Renal pelvis (tissue), 12 donors: Measurements from ENCODE around the gene TMX4. TPM values are rescaled to one million over a fixed set of nuclear protein-coding genes. Genes with fewer than 3 reads are reported as not detected.

Experiments used
- DNase-seq: peaks from one replicate; pipeline ENCODE4 v3.0.0-alpha.2; 2013
- long read RNA-seq, 16 experiments: transcript quantifications; one replicate each; lab custom pipeline, GENCODE V29; 2026
- polyA plus RNA-seq, 3 donors: library from polyadenylated mRNA; unstranded; fragments of 120-200 nt; gene quantifications; one replicate each; pipeline ENCODE4 v1.2.1, GENCODE V29; 2013; ENCODE audit not compliant: insufficient read length in 3 of 3

Gene TMX4, protein sequence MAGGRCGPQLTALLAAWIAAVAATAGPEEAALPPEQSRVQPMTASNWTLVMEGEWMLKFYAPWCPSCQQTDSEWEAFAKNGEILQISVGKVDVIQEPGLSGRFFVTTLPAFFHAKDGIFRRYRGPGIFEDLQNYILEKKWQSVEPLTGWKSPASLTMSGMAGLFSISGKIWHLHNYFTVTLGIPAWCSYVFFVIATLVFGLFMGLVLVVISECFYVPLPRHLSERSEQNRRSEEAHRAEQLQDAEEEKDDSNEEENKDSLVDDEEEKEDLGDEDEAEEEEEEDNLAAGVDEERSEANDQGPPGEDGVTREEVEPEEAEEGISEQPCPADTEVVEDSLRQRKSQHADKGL
- polyA plus RNA-seq = 10 to 100 TPM; 51.2 to 64.3 (median 60.3) TPM
- long read RNA-seq, donor 1, full-length matches to known transcripts = 17 of 17 reads
- long read RNA-seq, donor 1, partial matches to known transcripts = 0 of 17 reads
- long read RNA-seq, donor 1, other reads (novel, unspliced or antisense) = 0 of 17 reads
- long read RNA-seq, donor 2, full-length matches to known transcripts = 31 of 31 reads
- long read RNA-seq, donor 2, partial matches to known transcripts = 0 of 31 reads
- long read RNA-seq, donor 2, other reads (novel, unspliced or antisense) = 0 of 31 reads
- long read RNA-seq, donor 3, full-length matches to known transcripts = 33 of 38 reads
- long read RNA-seq, donor 3, partial matches to known transcripts = 5 of 38 reads
- long read RNA-seq, donor 3, other reads (novel, unspliced or antisense) = 0 of 38 reads
- long read RNA-seq, donor 4, full-length matches to known transcripts = 18 of 23 reads
- long read RNA-seq, donor 4, partial matches to known transcripts = 5 of 23 reads
- long read RNA-seq, donor 4, other reads (novel, unspliced or antisense) = 0 of 23 reads
- long read RNA-seq, donor 5, full-length matches to known transcripts = 7 of 16 reads
- long read RNA-seq, donor 5, partial matches to known transcripts = 9 of 16 reads
- long read RNA-seq, donor 5, other reads (novel, unspliced or antisense) = 0 of 16 reads
- long read RNA-seq, donor 6, full-length matches to known transcripts = 38 of 43 reads
- long read RNA-seq, donor 6, partial matches to known transcripts = 5 of 43 reads
- long read RNA-seq, donor 6, other reads (novel, unspliced or antisense) = 0 of 43 reads
- long read RNA-seq, donor 7, full-length matches to known transcripts = 34 of 50 reads
- long read RNA-seq, donor 7, partial matches to known transcripts = 16 of 50 reads
- long read RNA-seq, donor 7, other reads (novel, unspliced or antisense) = 0 of 50 reads
- long read RNA-seq, donor 8, full-length matches to known transcripts = 6 of 11 reads
- long read RNA-seq, donor 8, partial matches to known transcripts = 5 of 11 reads
- long read RNA-seq, donor 8, other reads (novel, unspliced or antisense) = 0 of 11 reads
- long read RNA-seq, donor 9, full-length matches to known transcripts = 27 of 33 reads
- long read RNA-seq, donor 9, partial matches to known transcripts = 6 of 33 reads
- long read RNA-seq, donor 9, other reads (novel, unspliced or antisense) = 0 of 33 reads
- long read RNA-seq, donor 10, full-length matches to known transcripts = 21 of 31 reads
- long read RNA-seq, donor 10, partial matches to known transcripts = 10 of 31 reads
- long read RNA-seq, donor 10, other reads (novel, unspliced or antisense) = 0 of 31 reads
- long read RNA-seq, donor 11, full-length matches to known transcripts = 21 of 26 reads
- long read RNA-seq, donor 11, partial matches to known transcripts = 5 of 26 reads
- long read RNA-seq, donor 11, other reads (novel, unspliced or antisense) = 0 of 26 reads
- long read RNA-seq, donor 12, full-length matches to known transcripts = 36 of 36 reads
- long read RNA-seq, donor 12, partial matches to known transcripts = 0 of 36 reads
- long read RNA-seq, donor 12, other reads (novel, unspliced or antisense) = 0 of 36 reads
- long read RNA-seq, donor 13, full-length matches to known transcripts = 15 of 20 reads
- long read RNA-seq, donor 13, partial matches to known transcripts = 5 of 20 reads
- long read RNA-seq, donor 13, other reads (novel, unspliced or antisense) = 0 of 20 reads
- long read RNA-seq, donor 14, full-length matches to known transcripts = 49 of 81 reads
- long read RNA-seq, donor 14, partial matches to known transcripts = 32 of 81 reads
- long read RNA-seq, donor 14, other reads (novel, unspliced or antisense) = 0 of 81 reads
- long read RNA-seq, donor 15, full-length matches to known transcripts = 27 of 35 reads
- long read RNA-seq, donor 15, partial matches to known transcripts = 8 of 35 reads
- long read RNA-seq, donor 15, other reads (novel, unspliced or antisense) = 0 of 35 reads
- long read RNA-seq, donor 16, full-length matches to known transcripts = 42 of 90 reads
- long read RNA-seq, donor 16, partial matches to known transcripts = 48 of 90 reads
- long read RNA-seq, donor 16, other reads (novel, unspliced or antisense) = 0 of 90 reads

DNA sequence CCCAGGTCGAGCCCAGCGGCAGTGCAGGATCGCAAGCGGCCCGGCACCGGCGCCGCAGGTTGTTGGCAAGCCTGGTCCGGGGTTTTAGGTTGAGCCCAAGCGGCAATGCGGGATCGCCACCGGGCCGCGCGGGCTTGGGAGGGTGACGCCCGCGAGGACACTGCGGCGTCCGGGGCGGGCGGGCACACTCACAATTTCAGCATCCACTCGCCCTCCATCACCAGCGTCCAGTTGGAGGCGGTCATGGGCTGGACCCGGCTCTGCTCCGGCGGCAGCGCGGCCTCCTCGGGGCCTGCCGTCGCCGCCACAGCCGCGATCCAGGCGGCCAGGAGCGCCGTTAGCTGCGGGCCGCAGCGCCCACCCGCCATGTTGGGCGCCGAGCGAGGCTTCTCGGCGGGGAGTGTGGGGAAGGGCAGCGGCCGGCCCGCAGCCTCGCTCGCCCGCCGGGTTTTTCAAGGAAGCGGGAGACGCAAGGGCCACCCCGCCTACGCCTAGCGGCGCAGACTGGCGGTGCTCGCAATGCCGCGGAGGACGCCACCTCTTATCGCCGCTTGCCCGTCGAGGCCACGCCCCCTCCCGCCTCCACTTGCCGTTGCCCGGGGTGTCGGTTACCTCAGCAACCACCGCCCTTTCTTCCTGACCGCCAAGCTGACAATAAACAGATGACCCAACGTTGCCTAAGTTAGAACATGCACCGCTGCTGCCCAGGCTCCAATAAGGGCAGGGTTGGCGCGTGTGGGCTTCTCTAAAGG is at the start of gene TMX4:
TSS of gene TMX4 (minus strand) at position 516 of the 752 bp plus-strand sequence. CDS start at position 368, 148 bp downstream.
- DNase-seq = peak; percentile 92

DNA sequence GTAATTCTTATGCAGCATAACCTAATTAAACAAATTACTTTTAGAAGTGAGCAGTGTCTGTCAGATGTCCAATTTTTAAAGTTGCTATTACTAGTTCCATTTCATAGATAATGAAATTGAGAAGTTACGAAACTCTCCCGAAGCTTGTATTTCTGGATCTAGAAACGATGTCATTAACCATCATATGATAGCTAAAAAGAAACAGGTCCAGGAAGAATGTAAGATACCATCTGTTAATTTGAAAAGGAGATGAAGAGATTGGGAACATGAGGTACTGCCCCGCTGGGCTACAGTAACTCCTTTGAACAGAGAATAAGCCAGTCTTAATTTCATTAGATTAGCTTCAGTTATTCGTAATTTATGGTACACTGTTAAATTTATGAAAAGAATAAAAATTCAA is 47.5 kb upstream of the TMX4 start:
- DNase-seq = no peak

DNA sequence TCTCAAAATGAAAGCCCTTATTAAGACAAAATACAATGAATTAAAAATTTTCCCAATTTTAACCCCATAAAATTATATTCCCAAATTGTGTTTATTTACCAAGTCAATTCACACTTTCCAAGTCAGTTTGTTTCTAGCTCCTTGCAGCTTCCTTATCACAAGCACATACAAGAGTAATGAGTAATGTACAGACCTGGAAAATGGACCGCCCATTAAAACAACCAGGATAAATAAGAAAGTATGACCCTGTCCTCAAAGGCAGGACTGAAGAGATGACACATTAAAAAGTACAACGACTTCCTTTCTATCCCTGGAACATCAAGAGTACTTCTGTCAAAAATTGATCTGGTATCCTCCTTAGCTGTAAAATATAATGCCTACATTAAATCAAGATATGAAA is 47.1 kb upstream of the TMX4 start:
- DNase-seq = no peak

DNA sequence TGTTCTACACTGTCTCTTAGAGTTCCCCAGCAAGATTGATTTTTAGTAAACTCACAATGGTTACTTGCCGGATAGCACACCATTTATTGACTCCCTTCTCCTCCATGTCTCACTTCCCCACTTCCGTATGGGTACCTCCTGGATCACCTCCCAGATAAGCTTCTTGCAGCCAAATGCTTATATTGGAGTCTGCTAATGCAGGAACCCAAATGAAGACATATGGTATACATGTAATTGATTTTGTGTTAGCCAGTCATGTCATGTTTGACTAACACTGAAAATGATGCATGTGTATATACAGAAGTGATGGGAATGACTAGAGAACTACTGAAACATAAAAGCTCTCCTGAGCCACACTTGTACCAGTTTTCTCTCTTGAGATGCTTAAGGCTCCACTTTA is 46.1 kb upstream of the TMX4 start:
- no peak for DNase-seq

DNA sequence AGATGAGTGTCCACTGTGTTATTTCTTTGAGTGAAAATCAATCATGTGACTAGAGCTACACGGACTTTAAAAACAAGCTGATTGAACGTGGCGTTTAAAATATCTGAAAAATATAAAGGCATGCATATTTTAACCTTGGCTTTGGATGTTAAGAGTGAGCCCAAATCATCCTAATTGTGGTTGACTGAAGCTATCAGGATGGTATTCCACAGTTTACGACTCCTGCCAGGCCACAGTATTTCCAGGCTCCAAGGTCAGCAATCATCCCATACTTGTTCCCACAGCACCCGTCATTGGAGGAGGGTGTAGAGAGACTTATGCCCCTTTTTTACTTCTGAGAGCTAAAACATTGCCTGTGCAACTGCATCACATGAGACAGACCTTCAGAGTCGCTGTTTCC is 43.2 kb upstream of the TMX4 start:
- DNase-seq = no peak

DNA sequence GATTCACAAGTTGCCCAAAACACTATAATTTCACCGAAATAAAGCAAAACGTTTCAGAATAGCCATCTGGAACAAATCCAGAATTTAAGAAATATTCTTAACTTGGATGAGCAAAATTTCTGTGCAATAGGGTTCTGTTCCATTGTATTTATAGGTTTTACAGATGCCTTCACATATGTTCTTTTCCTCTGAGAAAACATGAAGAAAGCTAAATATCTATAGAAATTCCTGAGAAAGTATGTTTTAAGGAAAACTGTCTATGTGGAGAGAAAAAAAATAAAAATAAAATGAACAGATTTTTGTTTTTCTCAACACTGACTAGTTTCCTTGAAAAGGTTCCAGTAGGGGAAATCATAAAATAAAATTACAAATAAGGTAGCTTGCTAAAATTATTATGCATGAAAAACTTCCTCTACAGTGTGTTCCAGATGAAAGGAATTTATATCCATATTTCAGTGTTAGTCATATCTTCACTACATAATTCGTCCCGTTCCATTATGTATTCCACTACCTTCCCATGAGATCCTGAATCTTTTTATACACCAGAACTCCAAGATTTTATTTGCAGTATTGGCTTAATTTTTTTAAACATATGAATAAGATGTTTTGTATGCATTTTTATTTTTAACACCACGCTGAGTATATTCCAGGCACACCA is 42.4 kb upstream of the TMX4 start:
- no peak for DNase-seq

DNA sequence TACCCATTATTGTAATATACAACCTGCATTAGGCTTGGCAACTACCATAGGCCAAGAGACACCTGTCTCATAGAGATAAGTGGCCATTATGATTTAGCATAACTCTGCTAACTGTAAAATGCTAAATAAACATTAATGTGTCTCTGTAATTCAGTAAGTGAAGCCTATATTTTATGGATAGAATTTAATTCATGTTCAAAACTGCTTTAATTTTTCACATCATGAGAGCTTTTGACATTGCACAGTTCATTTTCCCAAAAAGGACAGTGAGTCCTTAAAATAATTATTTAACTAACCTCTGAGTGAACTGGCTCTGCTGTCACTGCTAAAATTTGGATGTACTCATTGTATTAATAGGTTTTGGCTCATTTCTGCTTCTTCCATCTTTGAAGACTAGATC is 41.4 kb upstream of the TMX4 start:
- no peak for DNase-seq

DNA sequence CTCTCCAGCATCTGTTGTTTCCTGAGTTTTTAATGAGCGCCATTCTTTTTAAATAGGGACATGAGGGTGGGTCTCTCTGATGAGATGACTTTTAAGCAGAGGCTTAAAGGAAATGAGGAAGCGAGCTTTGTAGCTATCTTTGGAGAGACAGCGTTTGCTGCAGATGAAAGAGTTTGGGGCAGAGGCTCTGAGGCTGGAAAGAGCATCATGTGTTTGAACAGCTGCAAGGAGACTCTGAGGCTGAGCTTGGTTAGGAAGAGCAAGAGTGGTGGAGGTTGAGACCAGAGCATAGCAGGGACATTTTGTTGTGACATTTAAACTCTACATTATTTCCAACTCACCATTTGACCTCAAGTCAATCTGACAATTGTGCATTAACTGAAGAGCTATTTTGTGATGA is 38.3 kb upstream of the TMX4 start:
- no peak for DNase-seq

DNA sequence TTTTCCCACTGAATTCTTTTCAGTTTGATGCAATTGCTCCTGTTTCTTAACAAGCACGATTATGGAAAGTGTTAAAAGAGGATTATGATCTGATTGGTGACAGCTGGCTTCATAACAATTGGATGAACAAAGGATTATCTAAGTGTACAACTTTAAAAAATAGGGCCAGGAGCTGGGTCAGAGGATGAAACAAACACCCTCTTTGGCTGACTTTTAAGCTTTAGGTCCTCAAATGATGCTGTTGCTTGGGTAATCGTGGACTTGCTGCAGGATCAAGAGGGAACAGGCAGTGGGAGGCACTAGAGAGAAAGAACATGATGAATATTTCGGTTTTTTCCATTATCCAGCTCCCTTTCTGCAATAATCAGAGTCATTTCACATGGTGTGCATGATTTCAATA is 35.5 kb upstream of the TMX4 start:
- no peak for DNase-seq

DNA sequence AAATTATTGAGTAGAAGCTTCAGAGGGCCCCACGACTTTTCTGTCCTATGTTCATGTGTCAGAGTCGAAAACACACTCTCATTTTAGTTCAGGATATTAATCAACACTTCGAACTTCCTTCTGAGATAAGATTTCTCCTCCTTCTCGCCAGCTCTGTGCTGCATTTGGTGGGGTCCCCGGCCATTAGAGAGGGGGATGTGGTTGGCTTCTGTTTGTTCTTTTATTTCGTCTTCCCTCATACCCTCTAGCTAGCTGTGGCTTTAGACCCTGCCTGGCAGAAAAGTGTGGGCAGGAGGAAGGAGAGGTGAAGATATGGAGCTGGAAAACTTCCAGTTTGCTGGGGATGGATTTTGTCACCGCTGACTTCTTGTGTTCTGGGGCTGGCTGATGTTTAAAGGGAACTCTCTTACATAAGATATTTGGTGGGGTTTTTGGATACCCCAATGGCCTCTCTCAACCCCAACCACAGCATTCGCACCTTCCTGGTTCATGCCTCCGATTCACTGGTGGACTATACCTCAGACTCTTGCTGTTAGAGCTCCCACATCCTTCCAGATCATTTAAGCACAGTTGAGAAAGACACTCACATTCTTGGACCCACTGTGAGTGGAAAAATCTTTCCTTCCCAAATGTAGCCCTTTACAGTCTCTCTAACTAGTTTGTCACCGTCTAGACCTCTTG is 30.7 kb upstream of the TMX4 start:
- no peak for DNase-seq

DNA sequence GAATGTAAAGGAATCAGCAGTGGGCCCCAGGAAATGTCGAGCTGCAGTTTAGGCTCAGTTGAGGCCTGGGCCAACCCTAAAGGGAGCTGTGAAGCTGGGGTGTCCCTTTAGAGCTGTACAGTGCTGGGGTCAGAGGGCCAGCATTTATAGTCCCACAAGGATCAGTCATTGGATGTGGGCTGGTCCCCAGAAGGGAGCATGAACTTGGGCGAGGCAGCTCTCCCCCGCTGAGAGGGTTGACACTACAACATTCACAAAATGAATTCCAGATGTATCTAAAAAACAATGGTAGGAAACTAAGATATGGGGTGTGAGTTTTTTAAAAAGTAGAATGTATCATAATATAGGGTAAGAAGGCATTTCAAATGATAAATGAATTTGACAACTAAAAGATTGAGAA is 29.7 kb upstream of the TMX4 start:
- no peak for DNase-seq

DNA sequence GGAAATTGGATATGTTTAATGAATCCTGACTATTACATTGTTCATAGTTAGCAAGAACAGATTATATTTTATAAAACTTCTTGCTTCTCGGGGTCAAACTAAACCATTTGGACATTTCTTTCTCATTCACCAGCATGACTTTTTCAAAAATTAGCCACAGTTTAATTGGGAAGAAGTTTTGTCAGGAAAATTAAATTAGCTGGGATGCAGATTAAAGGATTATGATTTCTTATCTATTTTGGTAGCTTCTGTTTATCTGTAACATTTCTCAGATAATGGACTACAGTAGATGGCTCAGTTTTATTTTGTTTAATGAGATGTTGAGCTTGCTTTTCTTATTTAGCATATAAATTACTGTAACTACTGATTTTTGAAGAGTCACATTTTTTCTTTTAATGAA is 26.4 kb upstream of the TMX4 start:
- no peak for DNase-seq

DNA sequence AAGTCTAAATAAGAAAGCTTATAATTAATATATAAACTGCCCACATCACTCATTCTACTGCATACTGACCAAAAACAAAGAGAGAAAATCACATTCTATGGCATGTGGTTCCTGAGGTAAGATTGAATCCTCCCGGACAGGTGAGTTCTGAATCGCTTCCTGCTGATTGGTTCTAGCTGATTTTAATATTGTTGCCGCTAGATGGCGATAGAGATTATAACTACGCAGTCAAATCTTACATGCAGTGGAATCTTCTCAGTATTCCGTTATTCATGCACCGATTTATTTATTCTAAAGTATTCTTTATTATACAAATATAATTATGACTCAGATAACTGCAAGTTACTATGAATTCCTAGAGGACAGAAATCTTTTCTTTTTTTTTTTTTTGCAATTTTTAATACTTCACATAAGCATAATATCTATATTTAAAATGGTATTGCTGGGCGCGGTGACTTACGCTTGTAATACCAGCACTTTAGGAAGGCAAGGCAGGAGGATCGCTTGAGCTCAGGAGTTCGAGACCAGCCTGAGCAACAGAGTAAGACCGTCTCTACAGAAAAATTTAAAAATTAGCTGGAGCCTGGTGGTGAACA is 24.2 kb upstream of the TMX4 start:
- DNase-seq = peak; percentile 60

DNA sequence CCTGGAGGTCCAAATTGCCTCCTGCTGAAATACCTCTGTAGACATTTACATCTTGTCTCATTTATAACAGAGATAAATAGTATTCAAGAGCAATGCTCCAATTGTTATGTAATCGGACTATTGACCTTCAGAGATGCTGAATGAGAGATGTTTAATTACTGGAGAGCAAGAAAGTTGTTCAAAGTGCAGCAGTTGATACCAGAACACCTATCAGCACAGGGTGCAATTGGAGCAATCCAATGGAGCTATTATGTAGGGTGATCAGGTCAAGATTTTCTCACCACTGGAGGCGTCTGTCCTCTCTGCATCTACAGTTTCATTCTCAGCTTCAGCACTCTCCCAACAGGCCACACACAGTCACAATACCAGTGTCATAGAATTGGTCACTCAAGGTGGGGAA is 19.5 kb upstream of the TMX4 start:
- DNase-seq = no peak

DNA sequence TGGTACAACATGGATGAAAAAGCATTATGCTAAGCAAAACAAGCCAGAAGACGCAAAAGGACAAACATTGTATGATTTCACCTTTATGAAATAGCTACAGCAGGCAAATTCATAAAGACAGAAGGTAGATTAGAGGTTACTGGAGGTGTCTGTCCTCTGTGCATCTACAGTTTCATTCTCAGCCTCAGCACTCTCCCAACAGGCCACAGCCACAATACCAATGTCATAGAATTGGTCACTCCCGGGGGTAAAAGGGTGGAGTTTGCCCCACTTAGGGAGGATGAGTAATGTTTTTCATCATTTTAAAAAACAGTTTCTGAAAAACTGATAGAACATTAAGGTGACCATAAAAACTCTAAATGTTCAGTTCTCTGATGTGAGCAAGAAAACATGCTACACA is 17.2 kb upstream of the TMX4 start:
- no peak for DNase-seq

DNA sequence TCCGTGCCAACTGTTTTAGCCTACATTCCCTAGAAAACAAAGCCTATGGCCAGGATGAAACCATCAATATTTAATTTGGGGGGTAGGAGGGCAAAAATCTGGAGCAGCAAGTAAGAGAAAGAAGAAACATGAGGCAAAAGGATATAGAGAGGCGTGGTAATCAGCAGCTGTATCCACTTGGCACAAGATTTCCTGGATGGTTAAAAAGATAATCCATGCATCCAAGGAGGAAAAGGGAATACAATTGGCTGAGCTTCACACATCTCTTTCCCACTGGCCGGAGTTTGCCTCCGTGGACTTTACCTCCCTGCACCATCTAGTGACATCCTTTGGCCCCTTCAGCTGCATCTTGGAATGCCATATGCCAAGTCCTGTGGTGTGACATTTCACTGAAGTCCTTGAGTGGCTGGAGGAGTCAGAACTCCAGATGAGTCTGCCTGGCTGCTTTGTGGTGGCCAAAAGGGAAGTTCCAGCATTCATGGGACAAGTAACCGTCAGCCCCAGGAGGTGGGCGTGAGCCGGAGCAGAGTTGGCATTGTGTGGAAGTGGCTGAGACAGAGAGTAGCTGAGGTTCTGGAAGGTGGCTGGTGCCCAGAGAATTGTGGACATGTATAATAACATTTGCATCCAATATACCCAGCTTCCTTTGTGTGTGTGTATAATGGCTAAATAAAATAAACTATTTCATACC is 13.7 kb upstream of the TMX4 start:
- DNase-seq = no peak

DNA sequence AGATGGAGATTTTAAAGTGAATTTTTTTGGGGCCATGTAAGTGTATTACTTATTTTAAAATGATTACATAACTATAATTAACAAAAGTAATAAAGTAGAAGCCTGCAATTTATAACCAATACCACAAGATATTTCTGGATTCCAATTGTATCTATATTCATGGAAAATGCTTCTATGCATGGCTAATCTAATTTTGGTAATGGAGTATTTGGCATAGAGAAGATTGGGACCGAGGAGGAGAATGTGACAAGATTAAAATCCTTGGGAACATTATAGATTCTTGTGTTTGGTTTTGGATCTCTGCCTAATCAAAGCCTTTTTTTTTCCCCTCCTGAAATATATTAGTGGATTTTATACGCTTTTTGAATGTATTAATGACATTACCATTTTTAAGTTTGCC is 12.9 kb upstream of the TMX4 start:
- no peak for DNase-seq
